ENCODE data around the gene PEAK1.
"Not testable (repeated sequence)": the region's sequence is repeated elsewhere in the genome, so short reads cannot be mapped to it uniquely, and the experiment has no call there.

Gene PEAK1

DNA sequence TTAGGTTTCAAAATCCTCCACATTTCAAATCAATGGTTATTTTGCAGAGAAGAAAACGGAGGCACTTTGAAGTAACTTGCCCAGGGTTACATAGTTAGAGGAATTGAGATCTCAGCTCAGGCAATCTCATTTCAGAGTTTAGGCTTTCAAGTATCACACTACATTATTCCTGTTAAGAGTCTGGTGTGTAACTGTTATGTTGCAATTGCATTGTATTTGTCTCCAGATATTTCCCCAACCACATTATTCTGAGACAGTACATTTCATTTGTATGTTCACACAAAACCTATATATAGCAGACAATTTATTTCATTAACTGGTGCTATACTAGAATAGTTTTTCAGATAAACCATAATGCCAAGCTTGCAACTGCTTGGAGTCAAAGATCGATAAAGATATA is 194.8 kb downstream of the PEAK1 start:
- peak; percentile 19 for DNase-seq (ENCODE audit: low read depth)

DNA sequence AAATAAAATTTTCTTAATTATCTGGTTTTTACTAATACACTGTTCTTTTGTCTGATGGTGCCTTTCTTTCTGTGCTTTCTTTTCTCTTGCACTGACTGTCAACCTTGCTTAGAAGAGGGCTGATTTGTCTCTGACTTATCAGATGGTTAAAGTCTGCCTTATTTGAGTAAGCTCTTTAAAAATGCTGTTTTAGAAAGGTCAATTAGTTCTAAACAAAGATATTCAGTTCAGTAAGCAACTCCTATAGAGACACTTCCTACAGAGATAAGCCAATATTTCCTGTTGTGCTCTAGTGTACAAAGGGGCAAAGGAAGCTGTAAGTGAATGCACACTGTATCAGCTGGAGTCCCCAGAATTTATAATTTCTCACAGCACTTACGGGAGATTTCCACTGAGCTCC is 195.6 kb downstream of the PEAK1 start:
- peak; percentile 25 for DNase-seq (ENCODE audit: low read depth)

DNA sequence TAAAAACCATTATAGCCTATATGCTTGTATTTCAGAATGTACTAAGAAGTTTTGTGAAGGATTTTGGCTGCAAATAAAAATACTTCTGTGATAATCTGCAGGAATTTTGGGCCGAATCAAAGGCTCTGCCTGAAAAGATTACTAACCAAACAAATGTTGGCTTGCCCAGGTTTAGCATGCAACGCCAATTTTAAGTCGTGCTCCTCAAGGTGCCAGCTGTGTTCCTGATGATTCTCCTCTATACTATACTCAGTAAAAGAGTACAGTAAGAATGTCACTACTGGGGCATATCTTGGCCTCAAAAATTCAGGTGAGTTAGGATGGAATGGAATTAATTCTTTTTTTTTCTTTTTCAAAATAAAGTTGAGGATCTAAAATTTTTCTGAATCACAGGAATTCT is 198.2 kb downstream of the PEAK1 start:
- no peak for DNase-seq (ENCODE audit: low read depth)

DNA sequence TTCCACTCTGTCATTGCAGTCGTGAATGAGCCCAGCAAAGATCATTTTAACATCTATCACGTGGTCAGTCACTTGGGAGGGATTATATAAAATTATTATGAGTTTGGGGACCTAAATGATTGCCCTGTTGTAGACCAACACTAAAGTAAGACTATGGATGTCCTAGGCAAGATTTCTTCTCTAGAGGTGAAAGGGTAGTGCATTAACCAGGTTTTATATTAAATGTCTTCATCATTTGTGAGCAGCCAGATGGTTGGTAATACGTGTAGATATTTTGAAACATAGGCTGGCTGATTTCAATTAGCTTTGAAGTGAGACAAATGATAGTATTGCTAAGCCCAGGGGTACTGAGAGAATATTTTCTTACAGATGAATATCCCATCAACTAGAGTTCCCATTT is 198.7 kb downstream of the PEAK1 start:
- no peak for DNase-seq (ENCODE audit: low read depth)

GRCh38 chr15:77219841-77220240 is 200.1 kb downstream of the PEAK1 start:
- DNase-seq (ENCODE audit: low read depth), result peak; percentile 13

DNA sequence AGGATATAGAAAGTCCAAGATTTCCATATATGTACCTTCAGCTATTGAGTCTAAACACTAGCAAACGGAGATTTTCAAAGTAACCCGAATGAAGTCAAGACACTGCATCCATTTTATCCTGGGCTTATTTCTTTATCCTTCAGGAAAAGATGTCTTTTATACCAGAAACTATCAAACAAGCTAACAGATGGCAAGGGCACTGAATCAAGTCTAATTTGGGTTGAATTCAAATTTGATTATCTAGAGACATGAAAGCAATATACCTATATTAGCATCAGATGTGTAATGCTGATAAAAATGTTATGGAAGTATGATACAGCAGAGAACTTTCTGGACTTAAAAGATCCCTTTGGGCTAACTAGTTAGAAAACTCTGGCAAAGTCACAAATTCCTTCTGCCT is 210.7 kb downstream of the PEAK1 start:
- DNase-seq (ENCODE audit: low read depth), result no peak

GRCh38 chr15:77208241-77208640 is 211.7 kb downstream of the PEAK1 start:
- DNase-seq (ENCODE audit: low read depth), result no peak

GRCh38 chr15:77201665-77202064 is 218.2 kb downstream of the PEAK1 start:
- no peak for DNase-seq (ENCODE audit: low read depth)

DNA sequence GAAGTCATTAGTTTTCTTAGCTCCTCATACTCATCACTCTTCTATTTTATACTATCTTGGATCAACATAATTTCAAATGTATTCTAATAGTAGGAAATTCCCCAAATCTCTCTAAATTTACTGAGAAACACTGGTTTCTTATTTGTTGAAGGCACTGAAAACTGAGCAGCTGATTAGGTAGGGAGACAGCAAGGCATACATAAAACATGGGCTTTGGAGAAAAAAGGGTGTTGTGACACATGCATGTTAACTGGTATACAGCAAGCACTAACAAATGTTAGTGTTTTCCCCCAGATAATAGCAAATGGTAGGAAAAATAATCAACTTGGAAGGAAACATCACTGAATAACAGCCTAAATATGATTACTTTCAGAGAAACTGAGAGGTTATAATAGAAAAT is 223.5 kb downstream of the PEAK1 start:
- no peak for DNase-seq (ENCODE audit: low read depth)

DNA sequence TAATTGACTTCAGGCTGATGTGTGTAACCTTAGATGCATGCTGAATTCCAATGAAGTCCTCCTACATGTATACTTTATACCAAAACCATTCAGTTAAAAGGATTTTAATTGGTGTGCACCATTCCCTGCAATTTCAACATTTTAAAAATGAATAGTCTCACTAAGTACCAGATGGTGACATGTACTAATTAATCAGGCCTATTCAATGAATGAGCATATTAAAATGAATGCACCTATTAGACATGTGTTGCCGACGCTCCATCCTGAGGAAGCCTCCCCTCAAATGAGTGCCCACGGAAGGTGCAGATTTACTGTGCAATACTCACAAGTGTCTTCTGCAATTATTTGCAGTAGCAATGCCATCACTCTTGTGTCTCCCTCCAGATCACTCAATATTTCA is 224.3 kb downstream of the PEAK1 start:
- no peak for DNase-seq (ENCODE audit: low read depth)

DNA sequence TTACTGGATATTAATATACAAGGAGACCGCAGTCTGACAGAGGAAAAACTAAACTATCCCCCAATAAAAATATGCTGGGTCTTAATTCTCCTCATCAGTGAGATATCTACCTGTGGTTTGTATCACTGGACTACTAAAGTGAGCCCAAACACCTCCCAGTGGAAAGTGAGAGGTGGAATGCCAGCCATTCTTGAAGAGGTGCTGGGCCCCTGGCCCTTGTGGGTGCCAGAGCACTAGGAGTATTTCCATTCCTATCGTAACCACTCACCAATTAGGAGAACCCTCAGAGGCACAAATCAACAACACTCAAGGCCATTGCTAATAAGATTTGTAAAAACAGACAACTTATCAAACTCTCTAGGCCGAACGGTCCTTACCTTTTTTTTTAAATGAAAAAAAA is 227.5 kb downstream of the PEAK1 start:
- no peak for DNase-seq (ENCODE audit: low read depth)

DNA sequence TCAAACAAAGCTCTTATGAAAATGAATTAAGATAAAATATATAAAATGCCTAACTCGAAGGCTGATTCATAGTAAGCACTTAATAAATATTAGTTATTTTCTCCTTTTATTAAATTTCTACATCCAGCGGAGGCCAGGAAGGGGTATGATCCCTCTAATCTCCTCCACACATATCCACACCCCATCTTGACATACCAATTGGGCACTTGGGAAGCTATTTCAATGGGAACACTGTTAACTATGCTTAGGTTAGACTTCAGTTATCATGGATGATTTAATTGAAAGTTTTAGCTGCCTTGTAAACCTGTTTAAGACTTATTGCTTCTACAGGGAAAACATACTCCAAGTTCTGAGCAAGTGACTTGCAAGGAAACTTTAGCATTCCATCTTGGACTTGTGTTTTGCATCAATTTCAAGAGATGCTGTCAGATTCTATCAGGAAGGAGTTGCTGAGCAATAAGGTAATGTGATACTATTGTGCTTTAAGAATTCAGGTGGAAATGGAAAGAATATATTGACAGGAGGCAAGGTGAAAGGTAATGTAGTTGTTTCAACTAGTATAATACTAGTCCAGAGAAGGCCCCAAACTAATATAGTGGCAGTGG is 228.6 kb downstream of the PEAK1 start:
- DNase-seq (ENCODE audit: low read depth), result no peak

DNA sequence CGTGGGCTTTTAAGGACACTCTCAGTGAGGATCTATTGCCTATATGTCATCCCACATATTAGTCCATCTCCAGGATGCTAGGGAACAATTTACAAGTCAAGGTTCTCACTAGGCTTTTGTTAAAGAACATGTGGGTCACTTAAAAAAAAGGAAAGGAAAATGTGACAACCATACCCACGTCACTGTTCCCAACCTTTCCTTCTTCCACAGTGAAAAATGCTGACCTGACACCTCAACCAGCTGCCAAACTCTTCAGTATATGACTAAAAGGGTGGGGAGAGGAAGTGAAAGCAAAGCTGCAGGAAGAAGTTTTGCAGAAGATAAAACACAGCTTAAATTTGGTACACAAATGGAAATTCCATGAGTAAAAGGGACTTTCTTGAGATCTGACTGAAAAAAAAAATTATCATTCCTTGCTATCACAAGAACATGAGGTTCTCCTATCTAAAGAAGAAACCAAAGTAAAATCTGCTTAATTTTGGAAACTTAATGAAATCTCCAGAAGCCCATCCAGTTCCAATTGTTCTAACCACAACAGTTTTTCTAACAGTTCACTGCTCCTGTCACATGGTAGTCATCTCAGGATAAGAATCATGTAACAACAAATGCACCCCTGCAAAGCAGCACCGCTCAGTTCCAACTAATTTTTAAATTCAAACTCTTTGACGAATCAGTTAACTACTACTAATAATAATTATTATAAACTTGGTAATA is 232.0 kb downstream of the PEAK1 start:
- DNase-seq (ENCODE audit: low read depth), result peak; percentile 70

DNA sequence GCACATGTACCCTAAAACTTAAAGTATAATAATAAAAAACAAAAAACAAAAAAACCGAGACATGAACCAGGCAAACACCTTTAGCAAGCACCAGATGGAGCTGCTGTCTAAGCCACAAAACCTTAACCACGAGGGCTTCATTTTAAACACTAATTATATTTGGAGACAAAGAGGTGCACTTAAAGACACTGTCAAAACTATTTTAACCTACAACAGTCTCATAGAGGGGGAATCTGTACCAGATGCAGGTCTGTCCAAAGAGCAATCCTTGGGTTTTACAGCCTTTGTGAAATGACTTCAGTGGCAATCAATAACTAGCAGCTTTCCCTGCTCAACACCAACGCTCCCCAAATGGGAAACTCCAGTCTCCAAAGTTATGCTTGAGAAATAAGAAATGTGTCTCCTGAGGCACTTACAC is 233.3 kb downstream of the PEAK1 start:
- DNase-seq (ENCODE audit: low read depth), result peak; percentile 38

DNA sequence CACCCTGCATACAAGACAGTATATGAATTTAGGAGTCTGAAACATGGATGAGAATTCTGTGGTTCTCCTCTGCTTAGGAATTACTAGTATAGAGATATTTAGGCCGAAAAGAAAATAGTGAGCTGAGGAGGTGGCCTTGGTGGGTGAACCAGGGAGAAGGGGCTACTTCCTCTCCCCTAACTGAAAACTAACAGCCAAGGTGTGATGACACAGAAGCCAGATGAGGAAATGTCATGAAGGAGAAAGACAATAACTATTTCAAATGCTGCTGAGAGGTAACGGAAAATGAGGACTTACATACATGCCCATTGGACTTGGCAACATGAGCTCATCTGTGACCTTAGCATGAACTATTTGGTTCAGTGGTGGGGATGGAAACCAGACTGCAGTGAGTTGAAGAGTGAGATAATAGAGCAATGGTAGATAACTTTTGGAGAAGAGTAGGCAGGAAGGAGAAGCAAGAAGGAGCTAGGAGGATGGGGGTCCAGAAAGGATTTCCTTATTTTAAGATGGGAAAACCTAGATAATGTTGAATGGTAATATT is 234.6 kb downstream of the PEAK1 start:
- DNase-seq (ENCODE audit: low read depth), result no peak

DNA sequence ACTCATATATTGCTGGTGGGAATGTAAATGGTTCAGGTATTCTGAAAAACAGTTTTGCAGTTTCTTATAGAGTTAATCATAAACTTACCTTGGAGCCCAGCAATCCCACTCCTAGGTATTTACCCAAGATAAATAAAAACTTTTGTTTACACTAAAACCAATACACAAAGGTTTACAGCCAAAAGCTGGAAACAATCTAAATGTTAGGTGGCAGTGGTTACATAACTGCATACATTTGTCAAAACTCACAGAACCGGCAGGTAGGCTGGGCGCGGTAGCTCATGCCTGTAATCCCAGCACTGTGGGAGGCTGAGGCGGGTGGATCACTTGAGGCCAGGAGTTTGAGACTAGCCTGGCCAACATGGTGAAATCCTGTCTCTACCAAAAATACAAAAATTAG is 235.6 kb downstream of the PEAK1 start:
- not testable (repeated sequence) for DNase-seq (ENCODE audit: low read depth)

DNA sequence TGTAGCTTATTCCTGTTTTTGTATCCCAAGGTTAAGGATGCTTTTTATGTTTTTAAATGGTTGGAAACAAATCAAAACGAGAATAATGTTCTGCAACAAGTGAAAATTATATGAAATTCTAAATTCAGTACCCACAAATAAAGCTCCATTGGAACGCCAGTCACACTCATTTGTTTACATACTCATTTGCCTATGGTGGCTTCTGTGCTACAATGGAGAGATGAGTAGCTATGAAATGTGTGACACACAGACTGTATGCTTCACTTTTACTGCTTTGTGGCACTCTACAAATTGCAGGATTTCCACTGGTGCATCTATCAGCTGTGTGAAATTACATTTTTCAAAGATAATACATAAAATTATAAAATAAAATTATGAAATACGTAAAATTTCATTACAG is 236.8 kb downstream of the PEAK1 start:
- no peak for DNase-seq (ENCODE audit: low read depth)

DNA sequence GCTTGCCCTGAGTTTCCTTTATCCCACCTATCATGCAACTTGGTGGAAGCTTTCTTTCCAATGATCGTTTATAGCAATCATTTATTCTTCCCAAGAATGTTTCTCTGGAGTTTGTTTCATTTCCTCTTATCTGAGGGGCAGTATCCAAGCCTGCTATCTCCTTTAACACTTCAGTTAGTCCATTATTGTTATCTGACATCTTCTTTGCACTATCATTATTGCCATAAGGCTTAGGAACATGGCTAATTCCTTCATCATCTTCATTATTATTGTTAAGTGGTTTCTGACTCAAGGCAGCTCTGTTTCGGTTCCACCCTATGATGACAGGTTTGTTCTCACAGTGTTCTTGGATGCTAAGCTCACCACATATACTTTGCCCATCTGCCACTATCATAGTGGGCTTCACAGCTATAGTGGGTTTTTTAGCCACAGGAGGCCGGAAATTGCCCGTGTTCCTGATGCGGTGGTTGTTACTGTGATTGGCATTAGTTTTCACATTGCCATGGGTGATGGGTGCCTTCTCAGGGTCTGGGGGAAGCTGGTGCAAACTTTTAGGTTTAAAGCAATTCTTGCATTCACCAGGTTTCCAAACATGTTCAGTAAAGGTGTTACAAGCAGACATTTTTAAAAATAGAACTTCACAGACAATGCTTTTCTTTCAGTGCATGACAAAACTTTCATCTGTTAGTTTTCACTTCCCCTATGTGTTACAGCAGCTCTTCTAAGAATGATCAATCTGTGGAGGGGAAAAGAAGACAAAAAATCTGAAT is 238.4 kb downstream of the PEAK1 start:
- no peak for DNase-seq (ENCODE audit: low read depth)

DNA sequence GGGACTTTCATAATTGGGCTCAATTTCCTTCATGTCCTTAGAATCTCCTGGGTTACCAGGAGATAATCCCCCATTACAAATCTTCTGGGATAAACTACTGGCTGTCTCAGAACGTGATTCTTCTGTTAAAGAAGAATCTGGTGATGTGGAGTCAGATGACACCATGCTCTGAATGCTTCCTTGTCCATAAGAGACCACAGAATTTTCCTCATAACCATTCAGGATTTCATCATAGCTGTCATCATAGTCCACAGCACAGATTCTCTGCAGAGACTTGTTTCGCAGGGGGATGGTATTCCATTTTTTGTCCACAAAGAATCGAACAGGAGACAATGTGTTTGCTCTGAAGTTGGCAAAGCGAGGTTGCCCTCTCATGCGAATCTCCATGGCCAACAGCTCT is 239.1 kb downstream of the PEAK1 start:
- DNase-seq (ENCODE audit: low read depth), result peak; percentile 33

DNA sequence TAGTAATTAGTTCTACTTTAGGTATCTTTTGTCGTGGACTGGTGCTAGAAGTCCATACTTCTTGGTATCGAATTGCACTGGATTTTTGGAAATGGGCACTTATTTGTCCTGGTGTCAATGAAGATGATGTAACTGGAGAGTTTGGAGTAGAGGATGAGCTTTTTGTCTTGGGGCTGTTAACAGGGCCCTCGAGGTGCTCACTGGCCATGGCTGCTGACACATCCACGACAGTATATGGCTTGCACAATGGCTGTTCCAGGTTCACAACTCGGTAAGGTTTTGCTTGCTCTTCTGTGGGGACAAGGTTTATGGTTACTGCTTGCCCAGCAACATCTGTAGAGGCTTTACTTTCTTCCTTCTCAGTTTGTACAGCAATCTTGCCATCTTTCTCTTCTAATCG is 239.6 kb downstream of the PEAK1 start:
- DNase-seq (ENCODE audit: low read depth), result no peak

GRCh38 chr15:77179541-77179998 is 240.3 kb downstream of the PEAK1 start:
- no peak for DNase-seq (ENCODE audit: low read depth)

DNA sequence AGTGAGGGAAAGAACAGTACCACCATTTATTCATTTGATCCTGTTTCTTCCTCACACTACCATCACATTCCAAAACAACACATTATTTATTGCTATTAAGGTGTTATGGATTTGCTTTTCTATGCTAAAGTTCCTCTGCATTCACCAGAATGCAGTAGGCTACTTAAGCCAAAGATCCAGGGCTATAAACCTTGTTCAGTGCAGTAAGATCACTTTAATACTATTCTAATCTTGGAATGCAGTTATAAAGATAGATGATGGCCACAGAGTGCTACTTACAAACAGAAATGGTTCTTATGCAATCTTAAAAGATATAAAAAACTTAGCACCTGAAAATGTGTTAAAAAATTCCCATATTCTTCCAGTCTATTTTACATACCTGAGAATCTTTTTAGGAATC is 241.5 kb downstream of the PEAK1 start:
- no peak for DNase-seq (ENCODE audit: low read depth)

DNA sequence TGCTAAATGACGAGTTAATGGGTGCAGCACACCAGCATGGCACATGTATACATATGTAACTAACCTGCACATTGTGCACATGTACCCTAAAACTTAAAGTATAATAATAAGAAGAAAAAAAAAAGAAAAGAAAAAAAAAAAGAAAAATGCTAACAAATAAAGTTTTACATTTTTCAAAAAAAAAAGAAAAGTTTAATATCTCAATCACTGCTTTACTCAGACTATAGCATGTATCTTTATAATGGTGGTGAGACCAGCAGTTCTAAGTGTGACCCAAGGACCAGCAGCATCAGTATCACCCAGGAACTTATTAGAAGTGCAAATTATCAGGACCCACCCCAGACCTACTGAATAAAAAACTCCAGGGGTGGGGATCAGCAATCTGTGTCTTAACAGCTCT is 243.8 kb downstream of the PEAK1 start:
- not testable (repeated sequence) for DNase-seq (ENCODE audit: low read depth)
